DND-41 (cell line): Measurements from ENCODE around the gene GM2A.

ENCODE experiments used
- EZH2 ChIP-seq: IDR thresholded peaks from 3 replicates; pipeline ENCODE4 v1.6.1; 2012; ENCODE audit warnings: borderline replicate concordance, low read depth, mild to moderate bottlenecking, moderate library complexity, low read length, inconsistent platforms; ENCODE audit not compliant: severe bottlenecking
- TF ChIP-seq, protein P1 (sequence below): IDR thresholded peaks from 2 replicates; pipeline ENCODE4 v1.5.1; 2012; ENCODE audit warnings: borderline replicate concordance, low read length, moderate library complexity, mild to moderate bottlenecking; ENCODE audit not compliant: poor library complexity, severe bottlenecking; ENCODE audit errors: extremely low read depth

GRCh38 chr5:151225071-151225470 is 27.9 kb upstream of the GM2A start:
- TF ChIP-seq, protein P1, sequence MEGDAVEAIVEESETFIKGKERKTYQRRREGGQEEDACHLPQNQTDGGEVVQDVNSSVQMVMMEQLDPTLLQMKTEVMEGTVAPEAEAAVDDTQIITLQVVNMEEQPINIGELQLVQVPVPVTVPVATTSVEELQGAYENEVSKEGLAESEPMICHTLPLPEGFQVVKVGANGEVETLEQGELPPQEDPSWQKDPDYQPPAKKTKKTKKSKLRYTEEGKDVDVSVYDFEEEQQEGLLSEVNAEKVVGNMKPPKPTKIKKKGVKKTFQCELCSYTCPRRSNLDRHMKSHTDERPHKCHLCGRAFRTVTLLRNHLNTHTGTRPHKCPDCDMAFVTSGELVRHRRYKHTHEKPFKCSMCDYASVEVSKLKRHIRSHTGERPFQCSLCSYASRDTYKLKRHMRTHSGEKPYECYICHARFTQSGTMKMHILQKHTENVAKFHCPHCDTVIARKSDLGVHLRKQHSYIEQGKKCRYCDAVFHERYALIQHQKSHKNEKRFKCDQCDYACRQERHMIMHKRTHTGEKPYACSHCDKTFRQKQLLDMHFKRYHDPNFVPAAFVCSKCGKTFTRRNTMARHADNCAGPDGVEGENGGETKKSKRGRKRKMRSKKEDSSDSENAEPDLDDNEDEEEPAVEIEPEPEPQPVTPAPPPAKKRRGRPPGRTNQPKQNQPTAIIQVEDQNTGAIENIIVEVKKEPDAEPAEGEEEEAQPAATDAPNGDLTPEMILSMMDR: no peak
- TF ChIP-seq EZH2: no peak
